ENCODE results near the gene ATF7.

GRCh38 chr12:53603804-53604203, 22.4 kb downstream of the ATF7 start:
- no peak for TF ChIP-seq CTCF (IDR thresholded peaks at IDR 0.05)
- TF ChIP-seq POLR2A (IDR thresholded peaks at IDR 0.05), result no peak
- TF ChIP-seq EP300 (IDR thresholded peaks at IDR 0.05), result no peak
